H9 (cell line): ENCODE data around the gene GHR. TPM values are rescaled to one million over a fixed set of nuclear protein-coding genes. Genes with fewer than 3 reads are reported as not detected.

Experiments
- DNase-seq: peaks from one replicate; pipeline ENCODE4 v3.0.0-alpha.2; 2017
- H2AFZ ChIP-seq: one replicate; pipeline ENCODE4 v1.6.1; 2013; ENCODE audit warnings: mild to moderate bottlenecking, low read length, control low read depth, moderate library complexity
- H2AK5ac ChIP-seq: 2 replicates; pipeline ENCODE4 v1.6.1; 2013; ENCODE audit warnings: low read length, control low read depth, mixed read lengths; ENCODE audit not compliant: insufficient read length
- H2BK120ac ChIP-seq: one replicate; pipeline ENCODE4 v1.6.1; 2013; ENCODE audit warnings: low read depth, mild to moderate bottlenecking, low read length, control low read depth, inconsistent platforms; ENCODE audit not compliant: poor library complexity, severe bottlenecking
- H2BK12ac ChIP-seq: 2 replicates; pipeline ENCODE4 v1.6.1; 2013; ENCODE audit warnings: low read length, control low read depth, mixed read lengths, low read depth; ENCODE audit not compliant: insufficient read length
- H2BK15ac ChIP-seq: 2 replicates; pipeline ENCODE4 v1.6.1; 2013; ENCODE audit warnings: low read depth, low read length, control low read depth
- H2BK20ac ChIP-seq: one replicate; pipeline ENCODE4 v1.6.1; 2013; ENCODE audit warnings: low read depth, mild to moderate bottlenecking, low read length, control low read depth, inconsistent platforms; ENCODE audit not compliant: poor library complexity, severe bottlenecking
- H2BK5ac ChIP-seq: 2 replicates; pipeline ENCODE4 v1.6.1; 2013; ENCODE audit warnings: low read length, control low read depth, mixed read lengths; ENCODE audit not compliant: insufficient read length
- H3K14ac ChIP-seq: 2 replicates; pipeline ENCODE4 v1.6.1; 2013; ENCODE audit warnings: low read length, control low read depth; ENCODE audit not compliant: insufficient read depth
- H3K18ac ChIP-seq: 2 replicates; pipeline ENCODE4 v1.6.1; 2013; ENCODE audit warnings: low read depth, mild to moderate bottlenecking, mixed read lengths, low read length, control low read depth; ENCODE audit not compliant: insufficient read length
- H3K23ac ChIP-seq: 2 replicates; pipeline ENCODE4 v1.6.1; 2013; ENCODE audit warnings: low read length, control low read depth, mixed read lengths, low read depth; ENCODE audit not compliant: insufficient read length
- H3K23me2 ChIP-seq: 2 replicates; pipeline ENCODE4 v1.6.1; 2013; ENCODE audit warnings: low read depth, mild to moderate bottlenecking, mixed read lengths, low read length, control low read depth; ENCODE audit not compliant: insufficient read length, poor library complexity, severe bottlenecking
- H3K27ac ChIP-seq: 2 replicates; pipeline ENCODE4 v1.5.1; 2013; ENCODE audit warnings: low read length, control low read depth, mixed read lengths, low read depth; ENCODE audit not compliant: insufficient read length
- H3K27me3 ChIP-seq: 2 replicates; pipeline ENCODE4 v1.6.1; 2013; ENCODE audit warnings: low read length, control low read depth, inconsistent platforms; ENCODE audit not compliant: insufficient read depth
- H3K4ac ChIP-seq: 2 replicates; pipeline ENCODE4 v1.6.1; 2013; ENCODE audit warnings: low read depth, mild to moderate bottlenecking, control low read depth, inconsistent platforms, low read length, moderate library complexity
- H3K4me1 ChIP-seq: 2 replicates; pipeline ENCODE4 v1.6.1; 2013; ENCODE audit warnings: low read length, control low read depth, inconsistent platforms; ENCODE audit not compliant: insufficient read depth
- H3K4me2 ChIP-seq: 2 replicates; pipeline ENCODE4 v1.6.1; 2013; ENCODE audit warnings: low read length, control low read depth, mixed read lengths; ENCODE audit not compliant: insufficient read length, insufficient read depth
- H3K56ac ChIP-seq: 2 replicates; pipeline ENCODE4 v1.6.1; 2013; ENCODE audit warnings: low read depth, mild to moderate bottlenecking, mixed read lengths, low read length, control low read depth; ENCODE audit not compliant: insufficient read length
- H3K79me1 ChIP-seq: 2 replicates; pipeline ENCODE4 v1.6.1; 2013; ENCODE audit warnings: low read depth, mild to moderate bottlenecking, moderate library complexity, low read length, control low read depth, inconsistent platforms; ENCODE audit not compliant: insufficient read depth, poor library complexity, severe bottlenecking
- H3K79me2 ChIP-seq: 2 replicates; pipeline ENCODE4 v1.6.1; 2013; ENCODE audit warnings: low read length, control low read depth, inconsistent platforms; ENCODE audit not compliant: insufficient read depth
- H3K9ac ChIP-seq: 2 replicates; pipeline ENCODE4 v1.6.1; 2013; ENCODE audit warnings: low read length, control low read depth, mixed read lengths; ENCODE audit not compliant: insufficient read length; ENCODE audit errors: extremely low read depth
- H3K9me3 ChIP-seq: one replicate; pipeline ENCODE4 v1.6.1; 2013; ENCODE audit warnings: low read depth, low read length, inconsistent platforms; ENCODE audit not compliant: control insufficient read depth
- H3T11ph ChIP-seq: one replicate; pipeline ENCODE4 v1.6.1; 2013; ENCODE audit warnings: mild to moderate bottlenecking, low read length, control low read depth, inconsistent platforms
- H4K20me1 ChIP-seq: one replicate; pipeline ENCODE4 v1.6.1; 2013; ENCODE audit not compliant: control insufficient read depth, insufficient read length, insufficient read depth
- H4K5ac ChIP-seq: 2 replicates; pipeline ENCODE4 v1.6.1; 2013; ENCODE audit warnings: low read depth, mild to moderate bottlenecking, mixed read lengths, low read length, control low read depth; ENCODE audit not compliant: insufficient read length
- H4K8ac ChIP-seq: replicated peaks from 2 replicates; pipeline ENCODE4 v1.6.1; 2013; ENCODE audit warnings: low read length, control low read depth, mixed read lengths, low read depth; ENCODE audit not compliant: insufficient read length
- H4K91ac ChIP-seq: 2 replicates; pipeline ENCODE4 v1.6.1; 2013; ENCODE audit warnings: low read depth, mild to moderate bottlenecking, moderate library complexity, mixed read lengths, low read length, control low read depth; ENCODE audit not compliant: insufficient read length
- H3K27ac Mint-ChIP-seq, 3 experiments: 2 replicates in 2 of 3; 3 replicates in 1 of 3; pipeline ENCODE4 v1.8.0; 2020 to 2021; ENCODE audit warnings: mixed read lengths in 3 of 3, mild to moderate bottlenecking in 1 of 3, moderate library complexity in 1 of 3
- H3K27me3 Mint-ChIP-seq: 2 replicates; pipeline ENCODE4 v1.8.0; 2021; ENCODE audit warnings: low read depth, mild to moderate bottlenecking, moderate library complexity, mixed read lengths
- H3K36me3 Mint-ChIP-seq, 3 experiments: 2 replicates in 2 of 3; 3 replicates in 1 of 3; pipeline ENCODE4 v1.8.0; 2020 to 2021; ENCODE audit warnings: low read depth in 3 of 3, mixed read lengths in 3 of 3; ENCODE audit not compliant: insufficient read depth in 1 of 3
- H3K4me1 Mint-ChIP-seq, 2 experiments: 2 replicates each; pipeline ENCODE4 v1.8.0; 2020; ENCODE audit warnings: mixed read lengths in 2 of 2
- H3K4me3 Mint-ChIP-seq, 2 experiments: 2 replicates in 1 of 2; 3 replicates in 1 of 2; pipeline ENCODE4 v1.8.0; 2020 to 2021; ENCODE audit warnings: mild to moderate bottlenecking in 2 of 2, mixed read lengths in 2 of 2, moderate library complexity in 1 of 2
- H3K9me3 Mint-ChIP-seq, 2 experiments: 2 replicates in 1 of 2; 3 replicates in 1 of 2; pipeline ENCODE4 v1.8.0; 2020; ENCODE audit warnings: mild to moderate bottlenecking in 2 of 2, mixed read lengths in 2 of 2, moderate library complexity in 1 of 2
- WGBS: extraction: QIAGEN DNeasy Blood & Tissue Kit; methylation state at CpG from one replicate; pipeline ENCODE4 v1.1.7; 2013; ENCODE audit warnings: missing lambda C conversion rate, low lambda C conversion rate, mixed read lengths; ENCODE audit not compliant: insufficient read length; ENCODE audit errors: extremely low coverage; 5-methylcytosine and 5-hydroxymethylcytosine counted together
- total RNA-seq: library from RNA; stranded (reverse); gene quantifications from 2 replicates; pipeline ENCODE4 v1.2.1, GENCODE V29; 2021
- TF ChIP-seq, protein P1 (sequence below): fragments of 200-600 bp; sonication (generic); conservative IDR thresholded peaks from 3 replicates; pipeline ENCODE4 v1.8.0; 2021; ENCODE audit warnings: antibody characterized with exemption, mild to moderate bottlenecking

Gene GHR
- total RNA-seq, 1 experiment from 2014 or later: 0.20 TPM

DNA sequence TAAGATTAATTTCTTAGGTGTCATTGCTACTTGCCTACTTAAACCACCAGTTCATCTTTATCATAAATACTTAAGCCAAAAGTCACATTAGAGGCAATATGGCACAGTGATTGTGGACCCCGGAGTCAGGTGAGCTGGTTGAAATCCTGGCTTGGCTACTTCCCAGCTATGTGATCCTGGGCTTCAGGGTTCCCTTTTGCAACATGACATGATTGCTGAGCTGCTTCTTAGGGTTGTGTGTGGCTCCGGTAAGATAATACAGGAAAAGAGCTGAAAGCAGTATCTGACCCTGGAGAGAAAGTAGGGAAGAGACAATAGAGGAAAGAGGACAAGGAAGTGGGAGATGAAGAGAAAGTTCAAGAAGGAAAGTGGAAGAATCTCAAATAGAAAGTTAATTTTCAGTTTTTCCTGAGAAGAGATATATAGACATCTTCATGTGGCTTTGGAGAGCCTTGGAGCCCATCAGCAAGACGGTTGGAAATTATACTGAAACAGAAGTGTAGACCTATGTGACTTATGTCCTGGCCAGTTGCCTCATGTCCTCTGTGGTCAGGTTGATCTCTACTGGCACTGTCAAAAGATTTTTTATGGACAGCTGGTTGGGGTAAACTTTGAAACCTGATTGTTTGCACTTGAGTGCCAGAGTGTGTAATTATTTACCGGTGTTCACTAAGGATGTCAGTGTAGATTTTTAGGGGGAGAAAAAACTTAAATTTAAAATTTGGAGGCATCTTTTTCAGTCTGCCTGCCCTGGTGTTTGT lies 93.2 kb downstream of the GHR start:
- no peak overlapping the region for H3K9ac ChIP-seq
- Mint-ChIP-seq H3K9me3 (no peaks in the 10 kb centered on the region), H3K36me3 (no peaks in the 10 kb centered on the region), H3K4me1 (peaks cover 6 to 7% of the 10 kb centered on the region in 2 experiments), H3K27ac (no peak overlapping the region), H3K27me3 (no peaks in the 10 kb centered on the region), H3K4me3 (no peak overlapping the region)
- H2BK120ac ChIP-seq: no peak overlapping the region
- no peak overlapping the region for H4K8ac ChIP-seq
- no peak overlapping the region for H3K14ac ChIP-seq
- no peak overlapping the region for H3T11ph ChIP-seq
- H3K27me3 ChIP-seq: no peaks in the 10 kb centered on the region
- H2BK12ac ChIP-seq: no peak overlapping the region
- WGBS: no CpG with 5 or more reads among the region's 4 CpGs
- H2BK20ac ChIP-seq: no peak overlapping the region
- no peak overlapping the region for H2AK5ac ChIP-seq
- H2AFZ ChIP-seq: no peak overlapping the region
- no peak overlapping the region for H3K4ac ChIP-seq
- H4K91ac ChIP-seq: no peak overlapping the region
- no peaks in the 10 kb centered on the region for H3K4me1 ChIP-seq
- no peak overlapping the region for H3K18ac ChIP-seq
- no peaks in the 10 kb centered on the region for H3K9me3 ChIP-seq
- H3K4me2 ChIP-seq: no peak overlapping the region
- H3K79me1 ChIP-seq: no peaks in the 10 kb centered on the region
- no peak overlapping the region for H2BK15ac ChIP-seq
- DNase-seq: no peak
- no peak overlapping the region for H3K27ac ChIP-seq
- H3K23me2 ChIP-seq: no peaks in the 10 kb centered on the region
- H3K79me2 ChIP-seq: no peaks in the 10 kb centered on the region
- no peak overlapping the region for H3K23ac ChIP-seq
- no peaks in the 10 kb centered on the region for H4K20me1 ChIP-seq
- H3K56ac ChIP-seq: no peak overlapping the region
- no peak overlapping the region for H2BK5ac ChIP-seq
- TF ChIP-seq, protein P1, sequence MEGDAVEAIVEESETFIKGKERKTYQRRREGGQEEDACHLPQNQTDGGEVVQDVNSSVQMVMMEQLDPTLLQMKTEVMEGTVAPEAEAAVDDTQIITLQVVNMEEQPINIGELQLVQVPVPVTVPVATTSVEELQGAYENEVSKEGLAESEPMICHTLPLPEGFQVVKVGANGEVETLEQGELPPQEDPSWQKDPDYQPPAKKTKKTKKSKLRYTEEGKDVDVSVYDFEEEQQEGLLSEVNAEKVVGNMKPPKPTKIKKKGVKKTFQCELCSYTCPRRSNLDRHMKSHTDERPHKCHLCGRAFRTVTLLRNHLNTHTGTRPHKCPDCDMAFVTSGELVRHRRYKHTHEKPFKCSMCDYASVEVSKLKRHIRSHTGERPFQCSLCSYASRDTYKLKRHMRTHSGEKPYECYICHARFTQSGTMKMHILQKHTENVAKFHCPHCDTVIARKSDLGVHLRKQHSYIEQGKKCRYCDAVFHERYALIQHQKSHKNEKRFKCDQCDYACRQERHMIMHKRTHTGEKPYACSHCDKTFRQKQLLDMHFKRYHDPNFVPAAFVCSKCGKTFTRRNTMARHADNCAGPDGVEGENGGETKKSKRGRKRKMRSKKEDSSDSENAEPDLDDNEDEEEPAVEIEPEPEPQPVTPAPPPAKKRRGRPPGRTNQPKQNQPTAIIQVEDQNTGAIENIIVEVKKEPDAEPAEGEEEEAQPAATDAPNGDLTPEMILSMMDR: no peak
- H4K5ac ChIP-seq: no peak overlapping the region
